Testis (tissue), 2 donors: ENCODE measurements around the gene DDX43.

Source experiments
- CTCF ChIP-seq, 3 experiments: fragments of 450-650 bp in 2 of 3; fragments of 200-600 bp in 1 of 3; sonication (generic) in 1 of 3; IDR thresholded peaks; one replicate each; pipeline ENCODE4 v1.5.1; 2016 to 2019; ENCODE audit warnings: antibody characterized with exemption in 3 of 3, mild to moderate bottlenecking in 2 of 3, moderate library complexity in 1 of 3
- POLR2A ChIP-seq: fragments of 450-650 bp; IDR thresholded peaks from one replicate; pipeline ENCODE4 v1.6.1; 2017; ENCODE audit warnings: antibody characterized with exemption, mild to moderate bottlenecking, moderate library complexity

GRCh38 chr6:73364549-73364948, 30.1 kb upstream of the DDX43 start:
- TF ChIP-seq POLR2A (no peak), CTCF (IDR thresholded peaks at IDR 0.05) (no peak)
